Measurements from ENCODE around the gene DMBX1.

GRCh38 chr1:46465981-46466476 is 23.6 kb upstream of the DMBX1 start:
- no peak for TF ChIP-seq CTCF (IDR thresholded peaks at IDR 0.05)
- TF ChIP-seq POLR2AphosphoS5 (IDR thresholded peaks at IDR 0.05) = no peak
